Adipose tissue (tissue), 3 donors: ENCODE measurements around the gene PTHLH. TPM values are rescaled to one million over a fixed set of nuclear protein-coding genes. Genes with fewer than 3 reads are reported as not detected.

Source experiments
- H3K27ac ChIP-seq: one replicate; pipeline ENCODE4 v1.5.1; 2013; ENCODE audit warnings: low read depth, low read length
- WGBS, 3 donors: extraction: QIAGEN DNeasy Blood & Tissue Kit; methylation state at CpG; one replicate each; pipeline ENCODE4 v1.1.7; 2013; 5-methylcytosine and 5-hydroxymethylcytosine counted together
- polyA plus RNA-seq, 3 donors: library from polyadenylated mRNA; stranded (reverse); fragments of 200-250 nt; gene quantifications; one replicate each; pipeline ENCODE4 v1.2.3, GENCODE V29; 2013
- donor health status: healthy with polysubstance abuse.
- donor health status: Bipolar disorder and iron deficiency.
- donor health status: healthy.

PTHLH gene
- polyA plus RNA-seq: under 1 TPM in 2 of 3 donors, not detected in 1; 0.08 to 0.61 TPM

DNA sequence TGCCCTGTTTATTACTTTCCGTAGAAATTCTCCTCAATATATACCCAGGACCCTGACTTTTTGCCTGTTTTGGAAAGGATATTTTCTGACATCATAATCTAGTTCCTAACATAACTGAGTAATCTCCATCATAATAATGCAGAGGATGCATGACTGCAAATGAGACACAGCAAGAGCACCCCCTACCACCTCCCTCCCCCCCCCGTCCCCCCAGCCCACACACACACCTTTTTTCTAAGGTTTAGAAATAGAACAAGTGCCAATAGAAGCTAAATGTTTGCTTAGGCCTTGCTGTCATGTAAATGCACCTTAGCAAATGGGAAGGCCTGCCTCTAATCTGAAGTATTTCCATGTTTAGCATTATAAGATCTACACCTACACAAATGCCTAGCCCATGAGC, at the start of gene PTHLH:
Gene PTHLH (minus strand): TSS at position 13 of the 400 bp plus-strand sequence. CDS start 3,239 bp downstream, outside the sequence.
- WGBS, 3 donors: 64 to 72% (median 67%) methylated on average over 2 of the region's 2 CpGs
- H3K27ac ChIP-seq: no peak within 1 kb of the TSS

DNA sequence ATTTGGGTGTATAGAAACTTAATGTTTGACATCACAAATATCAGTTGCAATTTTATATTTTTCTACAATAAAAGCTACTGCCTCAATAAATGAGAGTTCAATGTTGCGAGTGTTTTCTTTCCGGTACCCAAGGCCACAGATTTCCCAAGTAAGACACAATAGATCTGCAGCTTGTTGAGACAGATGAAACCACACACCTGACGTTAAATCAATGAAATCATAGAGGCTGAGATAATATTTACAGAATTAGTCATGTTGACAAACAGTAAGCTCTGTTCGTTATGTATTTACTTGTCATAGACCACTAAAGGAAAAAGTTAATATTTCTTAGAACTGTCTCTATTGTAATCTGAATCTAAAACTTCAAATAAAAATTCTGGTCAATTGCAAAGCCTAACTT, 49.2 kb upstream of the PTHLH start:
- WGBS, 3 donors: 36 to 92% (median 90%) methylated on average over 4 of the region's 4 CpGs

DNA sequence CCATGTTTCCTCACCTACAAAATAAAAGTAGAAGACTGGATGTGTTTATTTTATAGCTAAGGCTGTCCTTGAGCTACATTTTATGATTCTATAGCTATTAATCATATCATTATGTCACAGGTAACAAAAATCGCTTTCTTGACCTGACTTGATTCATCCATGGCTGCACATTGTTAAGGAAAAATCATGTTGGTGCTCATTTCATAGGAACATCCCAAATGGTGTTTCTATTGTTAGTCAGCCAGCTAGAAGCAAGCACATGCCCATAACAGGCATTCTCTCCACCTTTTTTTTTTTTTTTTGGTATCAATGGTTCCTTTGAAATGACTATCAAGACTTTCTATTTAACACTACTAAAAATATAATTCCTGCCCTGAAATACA, 45.3 kb upstream of the PTHLH start:
- WGBS, 3 donors: 85 to 91% (median 87%) methylated on average over 1 of the region's 1 CpG
- H3K27ac ChIP-seq: no peak overlapping the region

More for the DNA sequence above, 49.2 kb upstream of the PTHLH start:
- no peak overlapping the region for H3K27ac ChIP-seq

DNA sequence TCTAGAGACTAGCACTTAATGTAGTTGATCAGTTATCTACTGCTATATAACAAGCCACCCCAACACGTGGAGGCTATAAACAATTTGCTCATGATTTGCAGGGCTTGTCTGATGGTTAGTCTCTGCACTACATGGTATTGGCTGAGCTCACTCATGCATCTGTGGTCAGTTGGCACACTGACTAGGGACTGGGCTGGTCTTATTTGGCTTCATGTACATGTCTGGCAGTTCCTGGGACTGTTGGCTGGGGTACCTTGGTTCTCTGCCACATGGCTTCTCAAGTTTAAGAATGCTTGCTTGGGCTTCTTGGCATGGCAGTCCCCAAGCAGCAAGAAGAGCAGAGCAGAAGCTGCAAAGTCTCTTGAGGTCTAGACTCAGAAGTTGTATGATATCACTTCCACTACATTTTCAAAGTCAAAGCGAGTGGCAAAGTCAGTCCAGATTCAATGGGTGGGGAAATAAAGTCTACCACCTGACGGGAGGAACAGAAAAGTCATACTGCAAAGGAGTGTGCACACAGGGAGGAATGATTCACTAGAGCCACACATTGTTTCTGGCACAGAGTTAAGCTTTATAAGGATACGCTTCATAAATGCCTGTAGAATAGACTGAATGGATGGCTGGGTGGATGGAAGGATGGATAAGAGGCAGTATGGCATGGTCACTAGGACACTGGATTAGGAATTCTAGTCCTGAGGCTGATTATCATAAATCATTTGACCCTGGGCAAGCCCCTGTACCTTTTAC, 44.8 kb upstream of the PTHLH start:
- 82 to 84% (median 83%) methylated on average over 4 of the region's 4 CpGs for WGBS, 3 donors
- H3K27ac ChIP-seq: no peak overlapping the region

DNA sequence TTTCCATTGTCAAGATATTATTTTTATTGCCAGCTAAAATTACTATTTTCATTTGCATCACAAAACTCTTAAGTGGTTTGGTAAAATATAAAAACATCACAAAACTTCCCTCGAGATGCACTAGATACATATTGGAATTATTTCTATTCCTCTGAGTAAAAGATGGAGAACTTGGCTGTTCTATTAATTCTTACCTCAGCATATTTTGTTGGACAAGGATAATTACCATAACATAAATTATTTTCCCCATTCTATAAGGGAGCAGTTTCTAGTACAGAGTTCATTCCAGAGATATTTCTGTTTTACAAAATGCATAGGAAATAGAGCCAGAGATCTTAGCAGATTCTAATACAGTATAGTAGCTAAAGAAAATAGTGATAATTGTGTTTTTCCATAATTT, 42.6 kb upstream of the PTHLH start:
- H3K27ac ChIP-seq: no peak overlapping the region
- 84 to 94% (median 92%) methylated on average over 1 of the region's 1 CpG for WGBS, 3 donors

DNA sequence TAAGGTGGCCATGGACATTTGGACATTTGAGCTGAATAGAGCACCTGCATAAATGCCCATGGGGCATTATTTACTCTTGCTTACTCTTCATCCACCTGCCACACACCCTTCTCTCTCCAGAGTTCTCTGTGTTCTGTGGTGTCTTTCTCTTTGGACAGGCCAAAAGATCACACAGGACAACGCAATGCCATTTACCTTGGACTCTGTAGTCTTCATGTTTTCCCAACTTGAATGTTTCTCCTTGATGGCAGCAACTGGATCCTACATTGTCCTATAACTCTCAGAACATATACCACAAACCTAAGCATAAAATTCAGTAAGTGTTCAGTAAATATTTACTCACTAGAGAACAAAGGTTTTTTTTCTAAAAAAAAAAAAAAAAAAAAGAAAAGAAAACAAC, 41.7 kb upstream of the PTHLH start:
- no peak overlapping the region for H3K27ac ChIP-seq
- 90 to 95% (median 91%) methylated on average over 1 of the region's 1 CpG for WGBS, 3 donors

DNA sequence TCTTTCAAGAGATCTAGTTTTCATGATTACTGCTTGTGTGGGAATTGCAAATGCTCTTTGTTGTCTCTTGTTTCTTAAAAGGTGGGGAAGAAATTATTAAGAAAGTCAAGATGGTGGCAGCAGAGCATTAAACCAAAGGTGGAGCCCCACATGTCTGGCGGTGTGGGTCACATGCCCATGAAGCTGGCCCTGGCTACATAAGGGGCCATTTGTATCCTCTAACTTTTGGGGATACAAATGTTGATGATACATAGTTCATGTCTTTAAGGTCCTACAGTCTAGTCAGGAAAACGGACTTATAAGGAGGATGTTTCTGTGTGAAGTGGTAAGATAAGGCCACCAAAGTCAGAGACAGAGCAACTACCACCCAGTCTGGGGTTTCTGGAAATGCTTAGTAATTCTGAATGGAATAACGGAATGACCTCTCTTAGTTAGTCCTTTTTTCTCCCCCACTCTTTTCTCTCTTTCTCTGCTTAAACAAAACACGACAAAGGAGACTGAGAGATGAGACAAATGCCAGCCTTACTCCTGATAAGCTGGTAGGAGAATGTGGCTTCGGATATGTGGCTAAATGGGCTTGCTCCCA, 39.9 kb upstream of the PTHLH start:
- H3K27ac ChIP-seq: no peak overlapping the region
- 85 to 91% (median 86%) methylated on average over 5 of the region's 5 CpGs for WGBS, 3 donors

DNA sequence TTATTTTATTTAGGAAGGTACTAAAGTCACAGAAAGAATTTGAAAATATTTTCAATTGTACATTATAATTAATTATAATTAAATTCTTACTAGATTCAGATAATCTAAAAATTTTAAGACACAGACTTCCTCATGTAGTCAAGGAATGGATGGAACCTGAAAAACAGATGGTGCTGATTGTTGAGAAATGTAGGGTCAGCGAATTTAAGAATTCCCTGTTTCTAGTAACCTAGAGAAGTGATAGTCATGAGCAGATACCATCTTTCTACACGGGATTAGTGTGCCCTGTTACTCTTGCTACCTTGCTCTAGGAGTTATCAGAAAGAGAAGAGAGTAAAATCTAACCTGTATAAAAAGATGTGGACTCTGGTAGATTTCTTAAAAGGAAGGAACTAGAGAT, 37.5 kb upstream of the PTHLH start:
- H3K27ac ChIP-seq: no peak overlapping the region
- 72 to 85% (median 82%) methylated on average over 2 of the region's 2 CpGs for WGBS, 3 donors

DNA sequence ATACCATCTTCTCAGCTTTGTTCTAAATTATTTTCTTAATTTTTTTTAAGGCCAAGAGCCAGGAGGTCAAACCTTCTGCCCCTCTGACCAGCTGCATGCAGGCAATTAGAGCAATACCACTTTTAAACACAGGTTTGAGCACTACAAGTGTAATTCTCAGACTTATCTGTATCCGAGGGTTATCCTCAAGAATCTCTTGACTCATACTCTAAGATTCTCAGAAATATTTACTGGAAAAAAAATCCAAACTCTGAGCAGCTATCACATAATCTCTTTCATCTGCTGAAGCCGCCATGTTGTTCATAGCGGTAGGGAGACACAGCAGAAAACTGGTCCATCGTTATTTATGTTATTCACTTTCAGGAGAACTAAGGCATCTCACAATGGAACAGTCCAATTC, 27.4 kb upstream of the PTHLH start:
- 93 to 94% (median 94%) methylated on average over 4 of the region's 4 CpGs for WGBS, 3 donors
- H3K27ac ChIP-seq: no peak overlapping the region

DNA sequence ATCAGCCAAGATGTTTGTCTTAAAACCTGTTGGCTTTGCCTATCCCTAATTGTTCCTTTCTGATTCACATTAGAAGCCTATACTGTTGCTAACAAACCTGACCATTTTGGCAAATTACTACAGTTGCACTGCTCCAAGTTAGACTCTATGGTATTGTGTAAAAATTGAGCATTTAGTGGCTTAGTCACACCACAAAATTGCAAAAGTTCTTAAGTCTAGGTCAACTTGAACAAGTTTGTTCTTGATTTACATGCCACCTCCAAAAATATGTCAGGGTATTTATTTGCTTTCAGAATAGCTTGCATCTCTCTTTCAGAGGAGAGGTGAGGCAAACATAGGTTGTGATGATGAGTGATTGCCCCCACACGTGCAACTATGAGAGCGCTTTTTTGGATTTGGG, 27.0 kb upstream of the PTHLH start:
- WGBS, 3 donors: 75 to 88% (median 88%) methylated on average over 2 of the region's 2 CpGs
- no peak overlapping the region for H3K27ac ChIP-seq

DNA sequence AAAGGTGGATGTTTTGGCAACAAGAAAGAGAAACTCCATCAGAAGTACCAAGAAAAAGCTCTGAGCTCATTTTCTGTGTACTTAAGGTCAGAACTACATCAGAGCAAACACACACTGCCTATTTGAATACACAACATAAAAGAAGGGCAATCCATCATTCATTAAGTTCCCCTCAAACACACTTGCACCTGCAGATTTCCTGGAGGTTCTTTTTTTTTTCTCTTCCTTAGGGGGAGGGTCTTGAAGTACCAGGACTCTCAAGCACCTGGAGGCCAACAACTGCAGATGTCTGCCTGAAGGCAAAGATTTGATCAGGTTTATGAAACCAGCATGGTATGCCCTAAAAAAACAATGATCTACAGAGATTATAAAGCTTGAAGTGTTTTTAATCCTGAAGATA, 26.1 kb upstream of the PTHLH start:
- H3K27ac ChIP-seq: no peak overlapping the region

DNA sequence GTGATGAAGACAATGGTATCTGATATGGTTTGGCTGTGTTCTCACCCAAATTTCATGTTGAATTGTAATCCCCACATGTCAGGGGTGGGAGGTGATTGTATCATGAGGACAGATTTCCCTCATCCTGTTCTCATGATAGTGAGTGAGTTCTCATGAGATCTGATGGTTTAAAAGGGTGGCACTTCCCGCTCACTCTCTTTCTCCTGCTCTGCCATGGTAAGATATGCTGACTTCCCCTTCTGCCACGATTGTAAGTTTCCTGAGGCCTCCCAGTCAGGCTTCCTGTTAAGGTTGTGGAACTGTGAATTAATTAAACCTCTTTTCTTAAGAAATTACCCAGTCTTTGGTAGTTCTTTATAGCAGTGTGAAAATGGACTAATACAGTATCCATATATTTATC, 25.6 kb upstream of the PTHLH start:
- 53 to 71% (median 63%) methylated on average over 2 of the region's 2 CpGs for WGBS, 3 donors
- no peak overlapping the region for H3K27ac ChIP-seq

DNA sequence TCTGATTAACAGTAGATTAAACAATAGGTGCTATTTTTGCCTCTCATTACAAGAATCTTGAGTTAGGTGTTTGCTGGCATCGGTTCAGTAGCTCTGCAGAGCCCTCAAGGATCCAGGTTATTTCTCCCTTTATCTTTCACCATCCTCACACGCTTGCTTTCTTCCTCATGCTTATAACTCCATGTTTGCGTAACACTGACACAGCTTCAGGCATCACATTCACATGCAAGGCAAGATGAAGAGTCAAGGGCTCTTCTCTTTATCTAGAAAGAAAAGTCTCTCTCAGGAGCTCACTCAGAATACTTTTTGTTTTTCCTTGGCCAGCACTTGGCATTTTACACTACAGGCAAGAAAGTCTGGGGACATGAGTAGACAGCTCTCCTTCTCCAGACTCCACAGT, 24.2 kb upstream of the PTHLH start:
- 83 to 91% (median 88%) methylated on average over 3 of the region's 3 CpGs for WGBS, 3 donors
- H3K27ac ChIP-seq: no peak overlapping the region

DNA sequence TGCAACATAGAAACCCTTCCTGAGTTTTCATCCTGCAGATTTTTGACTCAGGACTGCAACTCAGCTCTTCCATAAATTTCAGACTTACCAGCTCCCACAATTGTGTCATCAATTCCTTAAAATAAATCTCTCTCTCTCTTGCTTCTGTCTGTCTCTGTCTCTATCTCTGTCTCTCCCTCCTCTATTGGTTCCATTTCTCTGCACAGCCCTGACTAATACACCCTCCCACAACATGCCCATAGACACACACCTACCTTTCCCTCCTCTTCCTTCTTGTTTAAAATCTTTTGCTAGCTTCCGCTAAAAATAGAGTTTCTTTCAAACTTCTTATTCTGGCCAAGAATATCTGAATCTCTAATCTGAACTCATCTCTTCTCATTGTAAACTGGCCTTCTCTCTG, 22.9 kb upstream of the PTHLH start:
- 93 to 100% (median 100%) methylated on average over 1 of the region's 1 CpG for WGBS, 3 donors

DNA sequence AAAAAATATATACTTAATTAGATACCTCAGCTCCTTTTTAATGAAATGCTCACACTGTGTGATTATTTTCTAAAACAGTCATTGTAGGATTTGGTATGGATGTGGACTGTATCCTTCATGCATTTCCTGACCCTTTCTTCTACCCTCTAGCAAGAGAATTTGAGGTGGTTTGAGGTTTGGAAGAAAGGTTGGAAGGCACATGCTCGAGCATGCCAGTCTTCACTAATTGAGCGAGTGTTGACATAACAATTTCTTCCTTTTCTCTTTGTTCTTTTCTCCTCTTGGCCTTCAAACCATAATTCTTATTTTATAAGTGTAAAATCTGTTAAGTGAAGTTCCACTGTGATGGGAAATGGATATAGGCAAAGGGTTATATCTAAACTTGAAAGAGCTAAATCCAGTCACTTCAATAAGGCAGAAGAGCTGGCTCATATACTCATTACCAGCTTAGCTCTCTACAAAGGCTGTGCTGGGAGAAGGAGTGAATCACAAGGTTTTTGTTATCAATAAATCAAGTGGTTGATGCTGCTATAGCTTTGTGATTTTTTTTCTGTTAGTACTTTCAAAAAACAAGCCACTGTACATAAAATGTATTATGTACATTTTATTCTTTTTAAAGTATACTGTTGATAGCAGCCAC, 16.2 kb upstream of the PTHLH start:
- H3K27ac ChIP-seq: no peak overlapping the region
- WGBS, 3 donors: 64 to 89% (median 77%) methylated on average over 2 of the region's 2 CpGs

More for the DNA sequence above, 22.9 kb upstream of the PTHLH start:
- no peak overlapping the region for H3K27ac ChIP-seq

DNA sequence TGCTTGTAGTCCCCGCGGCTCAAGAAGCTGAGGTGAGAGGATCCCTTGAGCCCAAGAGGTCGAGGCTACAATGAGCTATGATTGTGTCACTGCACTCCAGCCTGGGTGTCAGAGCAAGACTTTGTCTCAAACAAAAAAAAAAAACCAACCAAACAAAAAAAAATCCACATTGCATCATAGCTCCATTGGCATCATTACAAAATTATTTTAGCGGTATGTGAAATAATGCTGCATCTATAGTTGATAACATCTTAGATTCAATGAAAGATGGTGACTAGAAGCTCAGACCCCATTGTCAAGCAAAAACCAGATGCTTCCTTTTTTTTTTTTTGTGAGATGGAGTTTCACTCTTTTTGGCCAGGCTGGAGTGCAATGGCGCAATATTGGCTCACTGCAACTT, 14.8 kb upstream of the PTHLH start:
- WGBS, 3 donors: 63 to 77% (median 66%) methylated on average over 5 of the region's 5 CpGs
- no peak overlapping the region for H3K27ac ChIP-seq

DNA sequence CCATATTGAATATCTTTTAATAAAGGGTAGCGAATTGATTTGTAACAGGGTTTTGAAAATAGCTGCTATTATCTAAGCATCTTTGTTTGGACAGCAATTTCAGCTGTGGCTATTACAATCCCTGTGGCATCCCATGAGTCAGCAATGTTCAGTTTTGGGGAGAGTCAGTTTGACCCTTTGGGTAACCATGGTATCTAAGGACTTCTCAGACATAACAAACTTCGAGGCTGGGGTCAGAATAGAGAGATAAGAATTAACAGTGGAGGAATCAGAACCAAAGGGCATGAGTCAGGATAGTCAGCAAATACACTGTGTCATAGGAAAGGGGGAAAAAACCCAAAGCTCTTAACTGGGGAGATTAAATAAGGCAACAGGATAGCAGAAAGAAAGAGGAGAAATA, 11.7 kb upstream of the PTHLH start:
- WGBS, 3 donors: 58 to 72% (median 68%) methylated on average over 2 of the region's 2 CpGs
- H3K27ac ChIP-seq: no peak overlapping the region

DNA sequence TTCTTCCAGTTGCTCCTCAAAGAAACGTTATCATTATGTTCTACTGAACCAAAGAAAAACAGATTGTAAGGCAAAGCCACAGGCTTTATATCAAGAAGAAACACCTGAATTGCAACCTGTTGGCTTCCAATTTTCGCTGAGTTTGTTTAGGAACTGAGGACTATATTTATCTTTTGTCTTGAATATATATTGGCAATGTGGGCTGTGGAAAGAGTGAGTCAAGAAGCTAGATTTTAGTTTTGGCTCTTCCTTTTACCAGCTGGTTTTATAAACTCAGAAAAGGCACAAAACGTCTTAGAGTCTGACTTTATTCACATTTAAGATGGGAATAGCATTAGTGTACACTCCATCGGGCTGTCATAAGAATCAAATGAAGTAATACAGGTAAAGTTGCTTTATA, 10.4 kb upstream of the PTHLH start:
- H3K27ac ChIP-seq: no peak overlapping the region
- 64 to 72% (median 71%) methylated on average over 4 of the region's 4 CpGs for WGBS, 3 donors

DNA sequence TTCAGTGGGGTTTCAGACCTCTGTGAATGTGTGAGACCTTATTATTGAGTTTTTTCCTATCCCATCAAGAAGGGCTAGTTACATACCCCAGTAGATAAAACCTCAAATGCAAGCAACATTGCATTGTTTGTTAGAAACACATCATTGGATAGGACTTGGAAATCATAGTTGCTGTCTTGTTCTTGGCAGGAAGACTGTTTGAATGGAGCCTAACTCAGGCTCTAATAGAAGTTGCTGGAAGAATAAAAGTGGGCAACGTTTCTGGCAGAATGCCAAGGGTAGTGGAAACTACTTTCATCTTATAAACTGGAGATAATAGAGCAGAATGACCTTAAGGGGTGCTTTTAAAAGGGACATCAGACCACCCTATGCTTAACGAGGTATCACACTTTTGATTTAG, 9.9 kb upstream of the PTHLH start:
- H3K27ac ChIP-seq: no peak overlapping the region
- 38 to 43% (median 40%) methylated on average over 2 of the region's 2 CpGs for WGBS, 3 donors

DNA sequence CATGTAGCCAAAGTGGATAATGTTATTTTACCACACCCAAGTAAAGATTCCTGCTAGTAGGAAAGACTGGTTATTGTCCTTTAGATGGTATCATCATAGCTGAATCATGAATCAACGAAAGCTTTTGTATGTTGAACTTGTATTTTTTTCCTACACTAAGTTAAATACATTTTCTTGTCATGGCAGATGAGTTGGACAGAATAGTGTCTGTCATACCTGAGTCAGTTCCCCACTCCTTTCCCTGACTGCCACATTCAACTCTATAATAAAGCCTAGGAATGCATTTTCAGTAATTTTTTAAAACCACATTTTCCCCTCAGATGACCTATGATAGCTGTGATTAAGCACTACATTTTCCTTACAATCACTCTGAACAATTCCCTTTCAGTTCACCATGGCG, 9.3 kb upstream of the PTHLH start:
- no peak overlapping the region for H3K27ac ChIP-seq

More for the DNA sequence above, 9.3 kb upstream of the PTHLH start:
- WGBS, 3 donors: 67 to 72% (median 67%) methylated on average over 2 of the region's 2 CpGs
